HG03064 (cell line): ENCODE measurements around the gene FOLR2.
"Not testable (repeated sequence)": the region's sequence is repeated elsewhere in the genome, so short reads cannot be mapped to it uniquely, and the experiment has no call there.

Source experiments
- ATAC-seq: cut with Tn5 transposase; IDR thresholded peaks from one replicate; pipeline ENCODE4 v1.9.1; 2021; ENCODE audit warnings: low read depth; ENCODE audit not compliant: unreplicated experiment

FOLR2 gene

DNA sequence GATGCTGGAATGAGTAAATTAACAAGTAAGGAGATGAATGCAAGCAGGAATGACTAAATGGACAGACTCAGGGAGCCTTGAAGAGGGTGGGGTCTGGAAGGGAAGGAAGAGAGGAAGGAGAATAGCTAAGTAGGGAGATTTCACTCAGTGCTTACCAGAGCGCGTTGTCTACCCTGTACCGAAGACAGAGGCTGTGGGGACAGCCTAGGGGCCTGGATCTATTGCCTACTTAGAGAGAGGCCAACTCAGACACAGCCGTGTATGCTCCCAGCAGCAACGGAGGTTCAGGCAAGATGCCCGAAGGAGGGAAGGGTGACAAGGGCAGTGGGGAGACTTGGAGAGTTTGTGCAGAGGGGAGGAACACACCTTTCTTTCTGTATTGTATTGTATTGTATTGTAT is at the start of gene FOLR2:
Gene FOLR2, plus strand, starts transcription at position 157 of the 400 bp plus-strand sequence. CDS start 1,791 bp downstream, outside the sequence.
- no peak for ATAC-seq

DNA sequence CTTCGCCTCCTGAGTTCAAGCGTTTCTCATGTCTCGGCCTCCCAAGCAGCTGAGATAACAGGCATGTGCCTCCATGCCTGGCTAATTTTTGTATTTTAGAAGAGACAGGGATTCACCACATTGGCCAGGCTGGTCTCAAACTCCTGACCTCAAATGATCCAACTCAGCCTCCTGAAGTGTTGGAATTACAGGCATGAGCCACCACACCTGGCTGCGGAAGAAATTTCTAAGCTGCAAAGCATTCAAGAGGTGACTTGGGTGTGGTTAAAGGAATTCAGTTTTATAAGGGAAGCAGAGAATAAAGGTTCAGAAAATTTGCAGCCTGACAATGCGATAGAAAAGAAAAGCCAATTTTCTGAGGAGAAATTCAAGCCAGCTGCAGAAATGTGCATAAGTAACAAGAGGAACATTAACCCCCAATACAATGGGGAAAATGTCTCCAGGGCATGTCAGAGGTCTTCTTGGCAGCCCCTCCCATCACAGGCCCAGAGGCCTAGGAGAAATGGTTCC is 47.5 kb upstream of the FOLR2 start:
- ATAC-seq: not testable (repeated sequence)

DNA sequence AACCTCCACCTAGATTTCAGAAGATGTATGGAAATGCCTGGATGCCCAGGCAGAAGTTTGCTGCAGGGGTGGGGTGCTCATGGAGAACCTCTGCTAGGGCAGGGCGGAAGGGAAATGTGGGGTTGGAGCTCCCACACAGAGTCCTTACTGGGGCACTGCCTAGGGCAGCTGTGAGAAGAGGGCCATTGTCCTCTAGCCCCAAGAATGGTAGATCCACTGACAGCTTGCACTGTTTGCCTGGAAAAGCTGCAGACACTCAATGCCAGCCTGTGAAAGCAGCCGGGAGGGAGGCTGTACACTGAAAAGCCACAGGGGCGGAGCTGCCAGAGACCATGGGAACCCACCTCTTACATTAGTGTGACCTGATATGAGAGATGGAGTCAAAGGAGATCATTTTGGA is 46.8 kb upstream of the FOLR2 start:
- ATAC-seq: not testable (repeated sequence)

DNA sequence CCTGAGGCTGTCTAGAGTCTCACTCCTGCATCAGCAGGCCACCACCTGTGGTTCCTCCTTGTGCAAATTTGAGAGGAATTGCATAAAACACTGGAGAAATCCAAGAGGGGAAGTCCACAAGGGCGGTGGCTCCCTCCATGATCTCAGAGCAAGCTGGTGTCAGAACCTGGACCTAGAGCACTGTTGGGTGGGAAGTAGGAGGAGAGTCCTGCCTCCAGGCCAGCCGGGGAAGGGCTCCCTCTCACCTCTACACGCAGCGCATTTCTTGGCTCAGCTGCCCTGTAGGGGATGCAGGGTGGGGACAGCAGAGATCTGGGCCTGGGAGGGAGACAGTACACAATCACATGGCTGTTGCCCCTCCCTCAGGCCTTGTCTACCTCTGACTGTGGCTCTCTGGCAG is 44.6 kb upstream of the FOLR2 start:
- ATAC-seq: not testable (repeated sequence)

DNA sequence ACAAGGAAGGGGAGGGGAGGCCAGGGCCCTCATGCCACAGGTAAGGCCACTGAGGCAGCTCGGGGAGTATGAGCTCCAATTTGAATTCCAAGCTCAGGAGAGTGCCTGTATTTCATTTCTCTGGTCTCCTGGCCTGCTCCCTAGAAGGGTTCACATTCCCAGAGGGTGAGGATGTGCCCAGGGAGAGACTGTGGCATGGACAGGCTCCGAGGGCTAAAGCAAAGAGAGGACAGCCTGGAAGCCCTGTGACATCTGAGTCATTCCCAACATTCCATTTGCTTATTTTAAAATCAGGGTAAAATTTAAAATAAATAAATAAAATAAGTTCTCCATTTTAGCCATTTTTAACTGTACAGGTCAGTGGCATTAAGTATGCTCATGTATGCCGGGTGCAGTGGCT is 43.3 kb upstream of the FOLR2 start:
- no peak for ATAC-seq

DNA sequence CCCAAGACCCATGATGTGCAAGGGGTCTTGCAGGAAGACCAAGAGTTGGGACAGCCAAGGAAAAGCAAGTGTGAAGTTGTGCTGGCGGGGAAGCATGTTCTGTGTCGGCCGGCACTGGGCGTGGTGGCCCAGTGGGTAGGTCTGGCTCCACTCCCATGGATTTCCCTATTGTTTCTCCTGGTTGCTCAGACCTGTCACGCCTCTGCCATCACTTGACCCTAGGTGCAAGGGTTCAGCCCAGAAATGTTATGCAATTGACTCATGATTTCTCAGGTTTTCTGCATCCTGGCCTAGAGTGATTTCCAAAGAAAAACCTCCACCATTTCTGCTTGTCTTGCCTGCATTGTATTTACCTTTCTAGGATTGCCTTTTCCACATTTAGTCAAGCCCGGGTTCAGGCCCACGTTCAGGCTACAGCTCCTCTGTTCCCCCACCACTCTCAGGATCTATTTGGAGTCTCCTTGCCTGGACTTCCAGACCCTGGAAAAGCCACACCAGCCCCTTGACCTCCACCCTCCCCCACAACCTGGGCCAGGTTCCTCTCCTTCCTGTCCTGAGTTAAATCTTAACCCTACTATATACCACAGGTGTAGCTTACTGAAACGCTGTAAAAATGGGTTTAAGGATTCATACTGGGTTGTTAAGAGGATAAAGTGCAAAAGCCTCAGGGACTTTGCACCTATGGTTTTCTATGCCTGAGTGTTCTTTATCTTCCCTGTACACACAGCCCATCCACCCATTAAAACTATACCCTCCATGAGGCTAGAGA is 42.1 kb upstream of the FOLR2 start:
- ATAC-seq: no peak

DNA sequence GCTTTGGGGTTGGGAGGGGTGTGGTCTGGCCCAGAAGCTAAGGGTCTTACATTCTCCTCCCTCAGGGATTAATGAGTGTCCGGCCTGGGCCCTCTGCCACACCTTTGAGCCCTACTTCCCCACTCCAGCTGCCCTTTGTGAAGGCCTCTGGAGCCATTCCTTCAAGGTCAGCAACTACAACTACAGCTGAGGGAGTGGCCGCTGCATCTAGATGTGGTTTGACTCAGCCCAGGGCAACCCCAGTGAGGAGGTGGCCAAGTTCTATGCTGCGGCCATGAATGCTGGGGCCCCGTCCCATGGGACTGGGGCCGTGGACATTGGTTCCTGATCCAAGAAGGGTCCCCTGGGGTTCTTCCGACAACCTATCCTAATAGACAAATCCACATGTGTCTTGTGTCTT is 38.9 kb upstream of the FOLR2 start:
- no peak for ATAC-seq

DNA sequence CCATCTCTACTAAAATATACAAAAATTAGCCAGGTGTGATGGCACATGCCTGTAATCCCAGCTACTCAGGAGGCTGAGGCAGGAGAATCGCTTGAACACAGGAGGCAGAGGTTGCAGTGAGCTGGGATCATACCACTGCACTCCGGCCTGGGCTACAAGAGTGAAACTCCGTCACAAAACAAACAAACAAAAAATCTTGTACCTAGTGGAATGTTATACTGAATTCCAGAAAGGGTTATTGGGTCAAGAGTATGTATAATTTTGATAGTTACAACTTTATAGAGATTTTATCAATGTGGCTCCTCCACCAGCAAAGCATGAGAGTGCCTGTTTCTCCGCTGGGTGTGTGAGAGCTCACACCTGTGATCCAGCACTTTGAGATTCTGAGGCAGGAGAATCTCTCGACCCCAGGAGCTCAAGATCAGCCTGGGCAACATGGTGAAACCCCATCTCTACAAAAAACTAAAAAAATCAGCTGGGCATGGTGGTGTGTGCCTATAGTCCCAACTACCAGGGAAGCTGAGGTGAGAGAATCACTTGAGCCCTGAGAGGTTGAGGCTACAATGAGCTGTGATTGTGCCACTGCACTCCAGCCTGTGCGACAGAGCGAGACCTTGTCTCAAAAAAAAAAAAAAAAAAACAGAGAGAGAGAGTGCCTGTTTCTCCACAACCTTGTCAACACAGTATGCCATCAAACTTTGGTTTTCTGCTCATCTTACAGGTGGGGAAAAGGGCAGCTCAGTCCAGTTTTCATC is 37.4 kb upstream of the FOLR2 start:
- ATAC-seq: no peak

DNA sequence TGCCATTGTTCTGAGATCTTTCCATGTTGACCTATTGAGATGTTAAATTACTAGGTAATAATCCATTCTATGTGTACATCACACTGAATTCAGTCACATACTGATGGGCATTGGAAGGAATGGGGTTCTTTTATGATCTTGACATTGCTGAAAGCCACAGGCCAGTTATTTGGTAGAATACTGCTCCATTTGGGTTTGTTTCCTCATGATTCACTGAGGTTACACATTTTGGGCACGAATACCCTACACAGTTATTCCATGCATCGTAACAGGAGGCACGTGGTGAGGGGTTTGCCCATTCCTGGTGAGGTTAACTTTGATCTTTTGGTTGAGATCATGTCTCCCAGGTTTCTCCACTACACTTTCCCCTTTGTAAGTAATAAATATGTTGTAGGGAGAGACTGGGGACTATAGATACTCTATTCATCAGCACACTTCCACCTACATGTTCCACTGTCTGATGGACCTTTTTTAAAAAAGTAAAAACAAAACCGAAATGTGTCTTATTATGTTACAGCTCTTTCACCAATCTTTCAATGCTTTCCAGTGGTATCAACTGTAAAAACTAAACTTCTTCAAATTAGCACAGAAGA is 36.7 kb upstream of the FOLR2 start:
- no peak for ATAC-seq

DNA sequence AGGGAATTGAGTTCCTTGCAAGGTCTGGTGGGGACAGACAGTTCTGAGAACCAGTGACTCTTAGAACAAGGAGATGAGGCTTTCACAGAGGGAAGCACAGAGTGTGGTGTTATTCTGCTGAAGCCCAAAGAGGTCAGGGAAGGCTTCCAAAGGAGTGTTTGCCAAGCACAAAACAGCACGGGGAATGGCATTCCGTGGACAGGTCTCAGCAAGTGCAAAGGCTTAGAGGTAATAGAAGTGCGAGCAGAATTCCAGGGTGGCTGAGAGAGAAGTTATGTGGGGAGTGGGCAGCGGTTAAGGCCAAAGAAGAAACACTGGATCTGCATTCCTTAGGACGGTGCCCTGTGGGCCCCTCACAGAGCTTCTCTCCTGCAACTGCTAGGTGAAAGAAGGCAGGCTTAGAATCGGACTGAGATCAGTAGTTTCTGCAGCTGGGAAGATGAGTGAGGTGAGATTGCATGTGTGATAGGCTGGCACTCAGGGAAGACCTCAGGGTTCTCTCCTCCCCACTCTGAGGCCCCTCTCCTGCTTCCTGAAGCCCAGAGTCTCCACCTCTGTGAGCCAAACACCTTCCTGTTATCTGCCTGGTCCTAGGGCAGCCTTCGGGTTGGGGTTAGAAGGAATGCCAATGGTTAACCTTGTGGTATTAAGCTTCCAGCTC is 35.6 kb upstream of the FOLR2 start:
- ATAC-seq: not testable (repeated sequence)

DNA sequence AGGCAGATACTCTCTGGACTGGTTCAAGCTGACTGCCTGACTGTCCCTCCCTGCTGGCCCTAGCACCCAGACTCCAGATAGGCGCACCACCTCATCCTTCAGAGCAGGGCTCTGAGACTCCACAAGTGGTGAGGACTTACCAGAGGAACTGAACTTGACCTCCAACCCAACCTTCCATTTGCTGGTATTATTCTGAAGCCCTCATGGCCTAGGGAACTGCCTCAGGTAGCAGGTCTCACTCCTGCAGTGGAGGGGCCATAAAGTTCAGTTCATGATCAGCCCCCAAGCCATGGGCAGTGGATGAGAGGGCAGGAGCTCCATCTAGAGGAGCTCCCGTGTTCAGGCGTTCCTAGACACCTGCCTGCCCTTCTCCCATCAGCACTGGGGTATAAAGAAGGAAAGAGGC is 35.0 kb upstream of the FOLR2 start:
- ATAC-seq: not testable (repeated sequence)

DNA sequence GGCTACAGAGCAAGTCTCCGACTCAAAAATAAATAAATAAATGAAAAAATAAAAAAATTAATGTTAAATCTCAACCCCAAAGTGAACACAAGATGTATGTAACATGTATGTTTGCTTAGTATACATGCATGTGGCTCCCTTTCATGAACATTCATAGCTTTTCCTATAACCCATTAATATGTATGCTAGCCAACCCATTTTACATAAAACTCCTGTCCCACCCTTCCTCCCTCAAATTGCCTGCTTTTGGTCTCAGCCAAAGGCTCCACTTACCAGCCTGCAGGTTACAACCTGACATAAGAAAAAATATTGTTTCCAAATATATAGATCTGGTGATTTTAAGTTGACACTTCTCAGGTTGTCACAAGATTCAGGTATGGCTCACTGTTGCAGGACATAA is 28.3 kb upstream of the FOLR2 start:
- ATAC-seq: no peak

DNA sequence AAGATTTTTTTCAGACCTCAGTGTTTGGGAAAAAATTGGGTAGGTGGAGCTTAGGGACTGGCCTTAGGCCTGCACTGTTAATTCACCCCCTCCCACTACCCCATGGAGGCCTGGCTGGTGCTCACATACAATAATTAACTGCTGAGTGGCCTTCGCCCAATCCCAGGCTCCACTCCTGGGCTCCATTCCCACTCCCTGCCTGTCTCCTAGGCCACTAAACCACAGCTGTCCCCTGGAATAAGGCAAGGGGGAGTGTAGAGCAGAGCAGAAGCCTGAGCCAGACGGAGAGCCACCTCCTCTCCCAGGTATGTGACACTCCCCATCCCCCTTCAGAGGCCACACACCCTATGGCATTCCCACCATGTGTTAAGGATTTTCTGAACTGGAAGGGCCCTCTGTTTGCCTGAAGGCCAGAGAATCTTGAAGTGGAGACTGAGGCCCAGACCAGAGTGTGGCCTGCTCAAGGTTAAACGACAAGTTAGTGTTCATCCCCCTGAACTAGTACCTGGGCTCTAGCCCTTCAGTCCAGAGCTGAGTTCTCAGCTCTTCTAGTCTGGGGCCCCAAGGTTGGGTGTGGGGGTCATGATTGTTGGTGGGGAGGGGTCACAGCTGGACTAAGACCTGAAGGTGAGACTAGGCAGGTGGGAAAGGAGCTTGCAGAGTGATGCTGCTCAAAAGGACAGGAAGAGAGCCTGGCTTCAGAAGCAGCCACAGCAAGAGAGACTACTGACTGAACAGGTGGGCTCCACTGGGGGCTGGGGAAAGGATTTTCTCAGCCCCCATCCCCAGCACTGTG is 26.9 kb upstream of the FOLR2 start:
- ATAC-seq: no peak

DNA sequence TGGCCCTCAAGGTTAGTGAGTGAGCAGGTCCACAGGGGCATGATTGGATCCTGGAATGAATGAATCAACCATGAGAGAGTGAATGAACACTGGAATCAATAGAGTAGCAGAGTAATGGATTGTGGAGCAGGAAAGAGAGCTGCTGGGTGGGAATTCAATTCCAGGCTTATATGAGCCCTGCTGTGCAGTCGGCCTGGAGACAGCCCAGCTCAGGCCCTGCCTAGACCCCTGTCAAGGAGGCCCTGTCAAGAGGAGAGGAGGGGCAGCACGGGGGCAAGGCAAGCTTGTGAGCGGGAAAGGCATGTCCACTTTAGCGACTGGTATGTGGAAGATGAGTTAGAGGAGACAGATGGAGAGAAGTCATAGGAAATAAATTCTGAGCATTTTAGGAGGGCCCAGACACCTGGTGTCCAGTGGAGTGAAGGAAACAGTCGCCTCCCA is 25.9 kb upstream of the FOLR2 start:
- no peak for ATAC-seq

DNA sequence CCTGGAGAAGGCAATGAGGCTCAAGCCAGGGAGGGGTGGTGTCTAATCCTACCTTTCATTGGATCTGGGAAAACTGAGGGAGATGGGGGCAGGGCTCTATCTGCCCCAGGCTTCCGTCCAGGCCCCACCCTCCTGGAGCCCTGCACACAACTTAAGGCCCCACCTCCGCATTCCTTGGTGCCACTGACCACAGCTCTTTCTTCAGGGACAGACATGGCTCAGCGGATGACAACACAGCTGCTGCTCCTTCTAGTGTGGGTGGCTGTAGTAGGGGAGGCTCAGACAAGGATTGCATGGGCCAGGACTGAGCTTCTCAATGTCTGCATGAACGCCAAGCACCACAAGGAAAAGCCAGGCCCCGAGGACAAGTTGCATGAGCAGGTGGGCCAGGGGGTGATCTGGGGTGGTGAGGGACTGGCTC is 24.6 kb upstream of the FOLR2 start, which contains the start of gene FOLR1:
Gene FOLR1, plus strand, starts transcription at position 180 of the 421 bp plus-strand sequence. Its CDS starts 34 bp downstream, at position 214.
- ATAC-seq: no peak

DNA sequence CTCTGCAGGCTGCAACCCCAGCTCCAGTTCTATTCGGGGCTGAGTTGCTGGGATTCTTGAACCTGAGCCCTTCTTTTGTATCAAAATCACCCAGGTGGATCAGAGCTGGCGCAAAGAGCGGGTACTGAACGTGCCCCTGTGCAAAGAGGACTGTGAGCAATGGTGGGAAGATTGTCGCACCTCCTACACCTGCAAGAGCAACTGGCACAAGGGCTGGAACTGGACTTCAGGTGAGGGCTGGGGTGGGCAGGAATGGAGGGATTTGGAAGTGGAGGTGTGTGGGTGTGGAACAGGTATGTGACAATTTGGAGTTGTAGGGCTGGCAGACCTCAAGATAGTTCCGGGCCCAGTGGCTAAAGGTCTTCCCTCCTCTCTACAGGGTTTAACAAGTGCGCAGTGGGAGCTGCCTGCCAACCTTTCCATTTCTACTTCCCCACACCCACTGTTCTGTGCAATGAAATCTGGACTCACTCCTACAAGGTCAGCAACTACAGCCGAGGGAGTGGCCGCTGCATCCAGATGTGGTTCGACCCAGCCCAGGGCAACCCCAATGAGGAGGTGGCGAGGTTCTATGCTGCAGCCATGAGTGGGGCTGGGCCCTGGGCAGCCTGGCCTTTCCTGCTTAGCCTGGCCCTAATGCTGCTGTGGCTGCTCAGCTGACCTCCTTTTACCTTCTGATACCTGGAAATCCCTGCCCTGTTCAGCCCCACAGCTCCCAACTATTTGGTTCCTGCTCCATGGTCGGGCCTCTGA is 20.9 kb upstream of the FOLR2 start:
- ATAC-seq: no peak

DNA sequence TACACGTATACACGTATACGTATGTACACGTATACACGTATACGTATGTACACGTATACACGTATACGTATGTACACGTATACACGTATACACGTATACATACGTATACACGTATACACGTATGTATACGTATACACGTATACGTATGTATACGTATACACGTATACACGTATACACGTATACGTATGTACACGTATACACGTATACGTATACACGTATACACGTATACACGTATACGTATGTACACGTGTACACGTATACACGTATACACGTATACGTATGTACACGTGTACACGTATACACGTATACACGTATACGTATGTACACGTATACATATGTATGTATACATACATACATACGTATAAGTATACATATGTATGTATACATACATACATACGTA is 15.1 kb upstream of the FOLR2 start:
- ATAC-seq: not testable (repeated sequence)

DNA sequence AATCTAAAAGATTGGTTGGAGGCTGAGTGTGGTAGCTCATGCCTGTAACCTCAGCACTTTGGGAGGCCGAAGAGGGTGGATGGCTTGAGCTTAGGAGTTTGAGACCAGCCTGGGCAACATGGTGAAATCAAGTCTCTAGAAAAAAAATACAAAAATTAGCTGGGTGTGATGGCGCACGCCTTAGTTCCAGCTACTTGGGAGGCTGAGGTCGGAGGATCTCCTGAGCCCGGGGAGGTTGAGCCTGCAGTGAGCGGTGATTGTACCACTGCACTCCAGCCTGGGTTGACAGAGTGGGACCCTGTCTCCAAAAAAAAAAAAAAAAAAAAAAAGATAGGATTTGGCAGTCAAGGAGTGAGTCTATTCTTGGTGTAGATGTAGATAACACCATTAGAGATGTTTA is 14.0 kb upstream of the FOLR2 start:
- no peak for ATAC-seq

DNA sequence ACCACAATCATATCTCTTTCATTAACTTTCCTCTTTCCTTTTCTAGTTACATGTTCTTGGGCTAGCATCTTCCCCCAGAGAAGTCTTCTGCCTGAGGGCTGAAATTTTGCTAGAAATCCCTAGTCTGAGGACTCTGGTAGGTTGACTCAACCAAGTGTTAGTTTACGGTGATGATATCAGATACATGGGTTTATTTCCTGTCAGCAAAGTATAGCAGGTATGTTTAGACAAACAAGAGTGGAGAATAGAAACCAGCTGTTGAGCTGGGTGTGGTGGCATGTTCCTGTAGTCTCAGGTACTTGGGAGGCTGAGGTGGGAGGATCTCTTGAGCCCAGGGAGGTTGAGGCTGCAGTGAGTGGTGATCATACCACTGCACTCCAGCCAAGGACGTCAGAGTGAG is 13.4 kb upstream of the FOLR2 start:
- no peak for ATAC-seq
